Testis (tissue), 2 donors: ENCODE measurements around the gene ERC2.

Experiments used
- POLR2A ChIP-seq: fragments of 450-650 bp; IDR thresholded peaks from one replicate; pipeline ENCODE4 v1.6.1; 2017; ENCODE audit warnings: antibody characterized with exemption, mild to moderate bottlenecking, moderate library complexity
- TF ChIP-seq, protein P1 (sequence below), 3 experiments: fragments of 450-650 bp in 2 of 3; fragments of 200-600 bp in 1 of 3; sonication (generic) in 1 of 3; IDR thresholded peaks; one replicate each; pipeline ENCODE4 v1.5.1; 2016 to 2019; ENCODE audit warnings: antibody characterized with exemption in 3 of 3, mild to moderate bottlenecking in 2 of 3, moderate library complexity in 1 of 3

DNA sequence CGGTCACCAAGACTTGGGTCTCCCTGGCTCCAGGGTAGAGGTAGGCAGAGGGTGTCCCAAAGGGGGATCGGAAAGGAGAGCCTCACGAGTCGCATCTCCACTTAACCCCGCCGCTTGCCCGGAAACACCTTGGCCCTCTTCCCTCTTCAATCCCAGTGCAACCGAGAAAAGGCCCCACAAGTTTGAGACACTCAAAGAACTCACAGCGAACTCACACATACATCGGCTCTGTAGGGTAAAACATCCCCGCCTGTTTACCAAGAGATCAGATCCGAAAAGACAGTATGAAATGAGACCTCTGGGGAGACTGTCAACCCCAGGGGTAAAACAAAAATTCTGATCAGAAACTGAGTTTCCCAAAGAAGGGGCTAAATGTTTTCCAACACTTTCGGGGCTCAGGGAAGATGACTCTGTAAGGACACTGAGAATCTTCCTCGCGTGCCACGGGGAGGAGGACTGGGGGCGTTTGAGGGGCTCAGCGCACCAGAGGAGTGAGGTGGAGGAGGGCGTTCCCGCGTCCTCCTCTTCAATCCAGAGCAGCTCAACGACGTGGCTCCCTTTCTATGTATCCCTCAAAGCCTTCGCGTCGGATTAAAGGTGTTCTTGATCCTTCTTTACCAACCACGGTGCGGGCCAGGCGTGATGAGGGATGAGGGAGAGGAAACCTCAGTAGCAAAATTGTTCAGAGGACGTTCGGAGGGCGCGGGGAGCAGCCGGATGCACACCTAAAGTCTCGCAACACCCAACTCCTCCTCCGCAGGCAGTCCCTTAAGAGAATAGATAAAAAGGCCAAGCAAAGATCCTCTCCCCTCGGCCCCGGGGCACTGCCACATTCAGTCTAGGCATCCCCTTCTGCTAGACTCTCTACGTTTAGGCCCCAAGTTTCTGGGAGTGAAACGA, 984.8 kb downstream of the ERC2 start:
- TF ChIP-seq, protein P1, sequence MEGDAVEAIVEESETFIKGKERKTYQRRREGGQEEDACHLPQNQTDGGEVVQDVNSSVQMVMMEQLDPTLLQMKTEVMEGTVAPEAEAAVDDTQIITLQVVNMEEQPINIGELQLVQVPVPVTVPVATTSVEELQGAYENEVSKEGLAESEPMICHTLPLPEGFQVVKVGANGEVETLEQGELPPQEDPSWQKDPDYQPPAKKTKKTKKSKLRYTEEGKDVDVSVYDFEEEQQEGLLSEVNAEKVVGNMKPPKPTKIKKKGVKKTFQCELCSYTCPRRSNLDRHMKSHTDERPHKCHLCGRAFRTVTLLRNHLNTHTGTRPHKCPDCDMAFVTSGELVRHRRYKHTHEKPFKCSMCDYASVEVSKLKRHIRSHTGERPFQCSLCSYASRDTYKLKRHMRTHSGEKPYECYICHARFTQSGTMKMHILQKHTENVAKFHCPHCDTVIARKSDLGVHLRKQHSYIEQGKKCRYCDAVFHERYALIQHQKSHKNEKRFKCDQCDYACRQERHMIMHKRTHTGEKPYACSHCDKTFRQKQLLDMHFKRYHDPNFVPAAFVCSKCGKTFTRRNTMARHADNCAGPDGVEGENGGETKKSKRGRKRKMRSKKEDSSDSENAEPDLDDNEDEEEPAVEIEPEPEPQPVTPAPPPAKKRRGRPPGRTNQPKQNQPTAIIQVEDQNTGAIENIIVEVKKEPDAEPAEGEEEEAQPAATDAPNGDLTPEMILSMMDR (IDR thresholded peaks at IDR 0.05) = no peak
- TF ChIP-seq POLR2A = no peak
